ENCODE results near the gene ZNF117.
"Not testable (repeated sequence)": the region's sequence is repeated elsewhere in the genome, so short reads cannot be mapped to it uniquely, and the experiment has no call there.

- TF ChIP-seq CTCF, POLR2AphosphoS5 (IDR thresholded peaks at IDR 0.05): not testable (repeated sequence)
Observed at GRCh38 chr7:64940021-64940420, 50.8 kb downstream of the ZNF117 start.

Measured in prostate gland (tissue), 2 donors.